HG03097 (cell line): Measurements from ENCODE around the gene DCC.

Source experiments
- ATAC-seq: cut with Tn5 transposase; IDR thresholded peaks from one replicate; pipeline ENCODE4 v1.9.1; 2021; ENCODE audit not compliant: unreplicated experiment, low FRiP score

DCC gene

DNA sequence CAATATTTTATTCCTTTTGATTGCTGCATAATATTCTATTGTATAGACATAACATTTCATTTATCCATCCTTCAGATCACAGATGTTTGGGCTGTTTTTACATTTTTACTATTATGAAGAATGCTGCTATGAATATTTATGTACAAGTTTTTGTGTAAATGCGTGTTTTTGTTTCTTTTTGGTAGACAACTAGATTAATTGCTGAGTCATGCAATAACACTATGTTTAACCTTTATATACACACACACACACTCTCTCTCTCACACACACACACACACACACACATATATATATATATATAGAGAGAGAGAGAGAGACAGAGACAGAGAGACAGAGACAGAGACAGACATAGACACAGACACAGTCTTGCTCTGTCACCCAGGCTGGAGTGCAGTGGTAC, 926.9 kb downstream of the DCC start:
- ATAC-seq, result no peak

DNA sequence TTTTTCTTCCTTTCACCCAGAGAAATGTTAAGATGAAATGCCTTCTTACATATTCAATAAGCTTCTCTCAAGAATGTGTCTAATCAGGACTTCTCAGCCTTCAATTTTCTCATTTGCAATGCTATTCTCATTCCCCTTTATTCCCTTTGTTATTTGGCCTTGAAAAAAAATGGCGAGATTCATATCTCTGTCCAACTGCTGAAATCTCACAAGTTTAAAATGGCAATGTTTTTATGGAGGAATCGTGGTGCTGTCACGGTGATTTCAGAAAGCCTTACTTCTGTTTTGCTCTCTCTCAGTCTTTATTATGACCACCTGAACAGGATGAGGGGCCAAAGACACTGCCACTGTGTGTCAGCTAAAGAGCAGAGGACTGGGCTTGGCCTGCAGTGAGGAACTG, 928.5 kb downstream of the DCC start:
- no peak for ATAC-seq

DNA sequence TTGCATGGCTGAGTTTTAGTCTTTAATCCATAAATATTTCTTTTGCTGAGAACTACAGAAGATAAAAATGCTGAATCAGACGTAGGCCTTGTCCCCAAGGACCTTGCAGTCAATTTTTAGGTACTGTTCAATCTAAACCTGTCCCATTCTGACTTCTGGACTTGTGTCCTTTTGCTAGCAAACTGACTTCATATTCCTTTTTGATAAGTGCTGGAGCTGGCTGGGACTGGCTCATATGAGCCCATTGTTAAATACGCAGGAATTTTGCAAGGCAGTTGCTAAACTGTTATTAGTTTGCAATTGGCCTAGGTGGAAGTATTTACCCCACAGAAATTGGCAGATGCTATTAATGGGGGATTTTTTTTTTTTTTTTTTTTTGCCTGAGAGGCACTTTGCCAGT, 941.4 kb downstream of the DCC start:
- ATAC-seq, result no peak

DNA sequence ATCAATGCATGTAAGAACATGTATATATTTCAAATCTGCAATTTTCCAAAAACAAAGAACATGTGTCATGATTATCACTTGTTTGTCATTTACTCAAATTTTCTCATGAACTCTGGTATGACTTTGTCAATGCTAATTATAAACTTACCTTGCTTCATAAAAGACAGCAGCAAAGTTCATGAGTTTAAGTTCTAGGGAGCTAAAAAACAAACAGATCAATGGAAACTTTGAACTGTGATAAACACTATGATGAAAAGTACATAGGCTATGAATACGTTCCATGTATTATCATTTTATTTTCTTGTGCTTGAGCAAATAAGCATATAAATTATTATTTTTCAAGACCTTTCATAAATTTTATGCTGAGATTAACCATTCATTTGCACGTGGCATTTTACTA, 943.7 kb downstream of the DCC start:
- no peak for ATAC-seq

DNA sequence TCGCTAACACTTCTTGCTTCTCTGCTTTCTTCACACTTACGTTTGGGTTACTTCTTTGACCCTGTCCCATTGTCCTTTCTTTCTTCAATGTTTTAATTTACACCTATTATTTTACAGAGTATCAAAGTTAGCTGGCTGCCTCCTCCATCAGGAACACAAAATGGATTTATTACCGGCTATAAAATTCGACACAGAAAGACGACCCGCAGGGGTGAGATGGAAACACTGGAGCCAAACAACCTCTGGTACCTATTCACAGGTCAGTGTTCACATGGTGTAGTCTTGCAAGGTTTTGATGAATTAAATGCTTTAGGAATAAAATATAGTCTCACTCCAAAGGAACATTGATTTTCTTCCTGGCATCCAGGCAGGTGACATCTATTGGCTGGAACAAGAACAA, 965.5 kb downstream of the DCC start:
- no peak for ATAC-seq

- ATAC-seq, result no peak
Observed at GRCh38 chr18:53319628-53320027, 979.6 kb downstream of the DCC start.

GRCh38 chr18:53322163-53322562, 982.2 kb downstream of the DCC start:
- ATAC-seq, result no peak

GRCh38 chr18:53324353-53324752, 984.4 kb downstream of the DCC start:
- ATAC-seq, result no peak

- no peak for ATAC-seq
Observed at GRCh38 chr18:53360501-53361443, 1020.8 kb downstream of the DCC start.

- no peak for ATAC-seq
Observed at GRCh38 chr18:53375621-53376020, 1035.6 kb downstream of the DCC start.

DNA sequence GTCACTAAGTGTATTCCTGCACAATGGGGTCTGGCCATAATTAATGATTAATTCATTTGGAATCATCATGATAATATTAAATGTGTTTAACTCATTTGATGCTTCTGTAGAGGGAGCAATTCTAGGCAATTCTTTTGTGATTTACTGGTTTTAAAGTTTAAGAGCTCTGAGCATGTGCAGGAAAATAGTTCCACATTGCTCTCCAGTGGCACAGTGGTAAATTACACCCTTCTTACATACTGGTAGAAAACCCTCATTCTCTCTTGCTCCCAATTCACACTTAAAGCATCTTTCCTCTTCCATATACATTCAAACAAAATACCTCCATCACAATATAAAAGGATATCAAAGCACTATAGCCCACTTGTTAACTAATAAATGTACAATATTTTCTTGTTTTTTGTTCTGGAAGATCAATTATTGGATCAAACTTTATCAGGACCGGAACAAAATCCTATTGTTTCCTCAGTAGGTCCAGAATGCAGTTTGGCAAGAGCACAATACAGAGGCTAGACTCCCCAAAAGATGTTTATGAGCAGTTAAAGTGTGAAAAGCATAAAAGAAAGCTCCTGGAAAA, 1040.2 kb downstream of the DCC start:
- ATAC-seq, result no peak

GRCh38 chr18:53382870-53383269, 1042.9 kb downstream of the DCC start:
- no peak for ATAC-seq

GRCh38 chr18:53385889-53386288, 1045.9 kb downstream of the DCC start:
- ATAC-seq, result no peak

DNA sequence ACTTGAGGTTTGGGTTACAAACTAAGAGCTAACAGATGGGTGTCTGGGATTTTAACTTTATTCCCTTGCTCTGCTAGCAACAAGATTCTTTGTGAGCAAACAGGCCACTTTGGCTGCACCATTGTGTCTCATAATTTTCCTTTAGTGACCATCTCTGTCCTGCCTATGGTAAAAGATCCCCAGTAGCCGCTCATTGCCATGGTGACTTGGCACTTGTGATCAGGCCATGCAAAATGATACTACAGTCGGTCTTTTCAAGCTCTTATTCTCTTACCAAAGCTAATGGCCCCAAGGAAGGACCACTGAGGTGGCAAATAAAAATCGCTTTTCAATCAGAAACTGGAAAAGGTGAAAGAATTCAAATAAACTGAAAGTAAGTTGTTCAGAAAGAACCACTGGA, 1047.6 kb downstream of the DCC start:
- no peak for ATAC-seq

DNA sequence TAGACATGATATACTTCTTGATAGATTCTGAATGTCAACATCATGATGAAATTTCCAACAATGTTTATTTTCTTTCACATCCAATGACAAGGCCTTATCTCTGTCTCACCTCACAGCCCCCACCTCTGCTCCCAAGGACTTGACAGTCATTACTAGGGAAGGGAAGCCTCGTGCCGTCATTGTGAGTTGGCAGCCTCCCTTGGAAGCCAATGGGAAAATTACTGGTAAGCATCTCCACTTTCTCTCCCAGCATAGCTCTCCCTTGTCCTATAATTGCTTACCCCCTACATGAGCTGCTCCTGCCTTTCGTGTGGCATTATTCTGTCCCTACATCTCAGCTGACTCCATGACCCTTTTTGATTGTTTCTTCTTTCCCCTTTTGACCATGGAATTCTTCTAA, 1062.7 kb downstream of the DCC start:
- no peak for ATAC-seq

DNA sequence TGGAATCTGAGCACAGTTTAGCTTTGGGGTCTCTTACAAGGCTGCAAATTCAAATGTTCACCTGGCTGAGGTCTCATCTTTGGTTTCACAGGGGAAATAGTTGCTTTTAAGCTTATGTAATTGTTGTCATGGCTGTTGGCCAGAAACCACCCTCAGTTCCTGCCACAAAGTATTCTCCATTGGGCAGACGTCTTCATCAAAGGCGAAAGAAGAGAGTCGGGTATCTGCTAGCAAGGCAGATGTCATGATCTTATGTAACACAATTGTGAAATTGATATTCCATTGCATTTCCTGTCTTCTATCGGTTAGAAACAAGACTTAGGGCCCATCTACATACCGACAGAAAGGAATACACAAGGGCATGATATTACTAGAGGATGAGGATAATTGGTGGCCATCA, 1068.3 kb downstream of the DCC start:
- no peak for ATAC-seq

- no peak for ATAC-seq
Observed at GRCh38 chr18:53411511-53411910, 1071.5 kb downstream of the DCC start.

DNA sequence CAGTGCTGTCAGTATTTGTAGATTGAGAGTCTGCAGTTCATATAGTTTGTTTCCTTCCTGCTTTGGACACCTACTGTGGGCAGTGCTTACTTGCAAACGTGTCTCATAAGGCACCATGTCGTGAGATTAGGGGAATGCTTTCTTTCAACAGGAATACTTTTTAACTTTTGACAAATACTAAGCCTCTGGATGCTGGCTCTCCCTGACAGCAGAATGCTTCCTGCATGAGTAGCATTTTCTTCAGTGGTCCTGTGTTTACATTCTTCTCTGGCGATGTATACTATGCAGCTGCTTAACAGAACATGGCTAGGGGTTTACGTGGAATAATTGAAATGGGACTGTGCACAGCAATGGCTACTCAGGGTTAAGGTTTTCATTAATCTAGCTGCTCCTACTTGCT, 1077.0 kb downstream of the DCC start:
- no peak for ATAC-seq

DNA sequence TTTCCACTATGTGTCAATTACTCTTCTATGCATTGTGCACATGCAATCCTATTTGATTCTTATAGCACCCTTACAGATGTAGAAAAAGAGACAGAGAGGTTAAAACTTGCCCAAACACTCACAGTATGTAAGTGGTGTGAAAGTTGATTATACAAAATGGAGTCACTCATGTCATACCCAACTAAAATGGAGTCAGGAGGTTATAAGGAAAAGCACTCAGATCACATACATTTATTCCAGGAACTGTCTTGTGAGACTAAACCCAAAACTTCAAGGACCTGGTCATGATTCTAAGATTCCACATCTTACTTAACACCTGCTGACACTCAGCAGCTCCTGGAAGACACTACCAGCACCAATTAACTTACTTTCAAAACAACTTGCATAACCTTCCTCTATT, 1081.9 kb downstream of the DCC start:
- ATAC-seq, result no peak

- ATAC-seq, result no peak
Observed at GRCh38 chr18:53422896-53423295, 1082.9 kb downstream of the DCC start.

- ATAC-seq, result no peak
Observed at GRCh38 chr18:53426666-53427184, 1086.7 kb downstream of the DCC start.
